Measurements from ENCODE around the gene USP2.

Gene USP2

GRCh38 chr11:119345685-119346084 is 35.8 kb downstream of the USP2 start:
- TF ChIP-seq PATZ1 (CRISPR knock-in tag; IDR thresholded peaks at IDR 0.05; ENCODE audit: borderline replicate concordance) (no peak), GLIS3 (CRISPR knock-in tag; IDR thresholded peaks at IDR 0.05) (no peak), ZFP30 (CRISPR knock-in tag; IDR thresholded peaks at IDR 0.05) (no peak), PPARA (CRISPR knock-in tag; IDR thresholded peaks at IDR 0.05; ENCODE audit: borderline replicate concordance) (no peak), ESRRG (CRISPR knock-in tag; IDR thresholded peaks at IDR 0.05) (no peak), CSRNP3 (CRISPR knock-in tag; IDR thresholded peaks at IDR 0.05) (no peak)

GRCh38 chr11:119344291-119345010 is 37.0 kb downstream of the USP2 start:
- no peak for ATAC-seq
- TF ChIP-seq TSHZ2 (CRISPR knock-in tag; IDR thresholded peaks at IDR 0.05) (no peak), OSR1 (CRISPR knock-in tag; IDR thresholded peaks at IDR 0.05) (no peak), ISL1 (CRISPR knock-in tag; IDR thresholded peaks at IDR 0.05) (no peak), GLIS3 (CRISPR knock-in tag; IDR thresholded peaks at IDR 0.05) (no peak), CREB5 (CRISPR knock-in tag; IDR thresholded peaks at IDR 0.05; ENCODE audit: low read depth) (no peak), TOX (CRISPR knock-in tag; IDR thresholded peaks at IDR 0.05; ENCODE audit: borderline replicate concordance) (no peak), ZNF8 (CRISPR knock-in tag; IDR thresholded peaks at IDR 0.05) (no peak), TCF4 (CRISPR knock-in tag; IDR thresholded peaks at IDR 0.05; ENCODE audit: borderline replicate concordance) (no peak), ZNF565 (CRISPR knock-in tag; conservative IDR thresholded peaks at IDR 0.05; ENCODE audit: low read depth) (no peak), ZFP30 (CRISPR knock-in tag; IDR thresholded peaks at IDR 0.05) (no peak), PPARA (CRISPR knock-in tag; IDR thresholded peaks at IDR 0.05; ENCODE audit: borderline replicate concordance) (no peak)

More at GRCh38 chr11:119345685-119346084, 35.8 kb downstream of the USP2 start:
- no peak for ATAC-seq

- ATAC-seq = no peak
- no peak for TF ChIP-seq RARB (CRISPR knock-in tag; IDR thresholded peaks at IDR 0.05)
- no peak for TF ChIP-seq GLIS3 (CRISPR knock-in tag; IDR thresholded peaks at IDR 0.05)
- no peak for TF ChIP-seq PPARA (CRISPR knock-in tag; IDR thresholded peaks at IDR 0.05; ENCODE audit: borderline replicate concordance)
- TF ChIP-seq CSDC2 (CRISPR knock-in tag; IDR thresholded peaks at IDR 0.05) = no peak
- no peak for TF ChIP-seq ZC3H10 (CRISPR knock-in tag; IDR thresholded peaks at IDR 0.05)
- TF ChIP-seq ESRRG (CRISPR knock-in tag; IDR thresholded peaks at IDR 0.05) = no peak
- no peak for TF ChIP-seq ISL1 (CRISPR knock-in tag; IDR thresholded peaks at IDR 0.05)
- TF ChIP-seq POU6F1 (CRISPR knock-in tag; IDR thresholded peaks at IDR 0.05; ENCODE audit: borderline replicate concordance, low read depth) = no peak
- no peak for TF ChIP-seq ZFP3 (CRISPR knock-in tag; IDR thresholded peaks at IDR 0.05)
- TF ChIP-seq PATZ1 (CRISPR knock-in tag; IDR thresholded peaks at IDR 0.05; ENCODE audit: borderline replicate concordance) = no peak
- no peak for TF ChIP-seq ZNF565 (CRISPR knock-in tag; conservative IDR thresholded peaks at IDR 0.05; ENCODE audit: low read depth)
- TF ChIP-seq ZNF70 (CRISPR knock-in tag; IDR thresholded peaks at IDR 0.05) = no peak
- no peak for TF ChIP-seq ZNF8 (CRISPR knock-in tag; IDR thresholded peaks at IDR 0.05)
- TF ChIP-seq ARNTL (CRISPR knock-in tag; IDR thresholded peaks at IDR 0.05; ENCODE audit: borderline replicate concordance, low read depth) = no peak
These were observed 37.8 kb downstream of the USP2 start for GRCh38 chr11:119343726-119344125.

All from SK-N-SH treated with all-trans-retinoic acid at 6 μM for 48 hours (cell line).